RWPE1 (cell line): ENCODE measurements around the gene ADGRV1.

Experiments used
- CTCF ChIA-PET: fragments of 350-600 bp; sonication (Branson Sonifier 250); formaldehyde crosslinking; extraction: SDS; loops from one replicate; lab custom pipeline; 2021; lab: Yijun Ruan, JAX
- POLR2A ChIA-PET: fragments of 400-600 bp; formaldehyde crosslinking; extraction: SDS; loops from one replicate; lab custom pipeline; 2020; ENCODE audit warnings: antibody characterized with exemption; ENCODE audit not compliant: low non-redundant PET; lab: Yijun Ruan, JAX
- DNase-seq: peaks from one replicate; pipeline ENCODE4 v3.0.0; 2012; ENCODE audit warnings: low spot score
- H3K27ac ChIP-seq: fragments of 450-650 bp; 2 replicates; pipeline ENCODE4 v1.5.1; 2017
- CTCF ChIP-seq: fragments of 450-650 bp; conservative IDR thresholded peaks from 2 replicates; pipeline ENCODE4 v1.5.1; 2017; ENCODE audit warnings: low read depth, mild to moderate bottlenecking

ADGRV1 gene

DNA sequence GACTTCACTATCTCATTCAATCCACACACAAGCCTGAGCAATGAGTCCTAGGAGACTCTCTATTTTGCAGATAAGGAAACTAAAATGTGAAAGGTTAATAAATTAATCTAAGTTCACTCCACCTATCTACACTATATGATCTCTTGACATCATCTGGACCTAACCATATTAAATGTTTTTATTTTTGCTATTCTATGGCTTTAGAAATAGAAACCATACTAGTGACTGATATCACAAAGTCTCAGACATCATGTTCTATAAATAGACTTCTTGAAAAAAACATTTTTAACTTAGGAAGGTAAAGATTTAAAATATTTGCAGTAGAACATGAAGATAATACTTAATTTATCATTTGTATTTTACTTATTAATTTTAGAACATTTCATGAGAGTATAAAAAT is 9.4 kb upstream of the ADGRV1 start:
- DNase-seq, result no peak
- TF ChIP-seq CTCF, result no peak
- CTCF ChIA-PET, result no interaction called here
- no peak overlapping the region for H3K27ac ChIP-seq
- POLR2A ChIA-PET, result no interaction called here

- ChIA-PET CTCF (no interaction called here), POLR2A (no interaction called here)
- H3K27ac ChIP-seq, result no peak overlapping the region
- TF ChIP-seq CTCF, result no peak
- DNase-seq, result no peak
Measured at GRCh38 chr5:90549729-90550275, 8.8 kb upstream of the ADGRV1 start.

- no peak for DNase-seq
- no peak for TF ChIP-seq CTCF
- ChIA-PET POLR2A (no interaction called here), CTCF (no interaction called here)
- no peak overlapping the region for H3K27ac ChIP-seq
Measured at GRCh38 chr5:90550963-90551362, 7.6 kb upstream of the ADGRV1 start.

DNA sequence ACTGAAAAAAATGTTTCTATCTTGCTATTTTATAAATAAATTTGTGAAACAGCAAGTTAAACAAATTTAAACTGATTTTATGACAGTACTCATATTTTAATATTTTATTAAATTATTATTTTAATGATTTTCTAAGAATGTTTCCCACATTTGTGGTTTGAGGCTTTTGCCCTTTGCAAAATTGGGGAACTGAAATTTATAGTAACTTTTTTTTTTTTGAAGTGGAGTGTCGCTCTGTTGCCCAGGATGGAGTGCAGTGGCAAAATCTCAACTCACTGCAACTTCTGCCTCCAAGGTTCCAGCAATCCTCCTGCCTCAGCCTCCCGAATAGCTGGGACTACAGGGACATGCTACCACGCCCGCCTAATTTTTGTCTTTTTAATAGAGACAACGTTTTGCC is 7.2 kb upstream of the ADGRV1 start:
- H3K27ac ChIP-seq, result no peak overlapping the region
- no peak for TF ChIP-seq CTCF
- DNase-seq, result no peak
- ChIA-PET POLR2A (no interaction called here), CTCF (no interaction called here)

- POLR2A ChIA-PET, result no interaction called here
- no peak for DNase-seq
- H3K27ac ChIP-seq, result no peak overlapping the region
- CTCF ChIA-PET, result no interaction called here
- TF ChIP-seq CTCF, result no peak
Measured at GRCh38 chr5:90553711-90554110, 4.9 kb upstream of the ADGRV1 start.

DNA sequence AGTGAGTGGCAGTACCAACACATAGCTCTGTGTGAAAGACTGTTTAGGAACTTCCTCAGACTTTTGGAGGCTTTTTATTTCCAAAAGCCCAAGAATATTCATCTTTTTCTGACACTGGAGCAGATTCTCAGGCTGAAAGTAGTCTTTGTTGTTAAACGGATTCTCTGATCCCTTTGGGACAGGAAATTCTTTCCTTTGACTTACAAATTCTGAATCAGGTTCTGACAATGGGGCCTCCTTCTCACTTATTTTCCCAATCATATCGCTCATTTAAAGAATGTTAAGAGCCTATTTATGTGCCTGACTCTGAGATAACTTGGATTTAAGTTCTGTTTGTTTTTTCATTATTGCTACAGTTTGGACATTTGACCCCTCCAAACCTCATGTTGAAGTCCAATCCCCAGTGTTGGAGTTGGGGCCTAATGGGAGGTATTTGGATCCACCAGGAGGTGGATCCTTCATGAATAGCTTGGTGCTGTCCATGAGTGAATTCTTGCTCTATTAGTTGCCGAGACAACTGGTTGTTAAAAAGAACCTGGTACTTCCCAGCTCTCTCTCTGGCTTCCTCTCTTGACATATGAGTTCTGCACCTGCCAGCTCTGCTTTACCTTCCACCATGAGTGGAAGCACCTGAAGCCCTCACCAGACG is 4.1 kb upstream of the ADGRV1 start:
- POLR2A ChIA-PET, result no interaction called here
- CTCF ChIA-PET, result no interaction called here

More for the DNA sequence above, 4.1 kb upstream of the ADGRV1 start:
- no peak for DNase-seq
- no peak overlapping the region for H3K27ac ChIP-seq
- TF ChIP-seq CTCF, result no peak
